GM19043 (cell line): ENCODE results near the gene ABCD4.

Source experiments
- ATAC-seq: cut with Tn5 transposase; IDR thresholded peaks from one replicate; pipeline ENCODE4 v1.9.1; 2021; ENCODE audit warnings: low read depth; ENCODE audit not compliant: unreplicated experiment

Gene ABCD4

GRCh38 chr14:74261288-74261687 lies 41.4 kb downstream of the ABCD4 start:
- ATAC-seq, result no peak

- ATAC-seq, result no peak
Measured at GRCh38 chr14:74260525-74261233, 42.1 kb downstream of the ABCD4 start.

- ATAC-seq, result no peak
Measured at GRCh38 chr14:74259513-74259912, 43.2 kb downstream of the ABCD4 start.

GRCh38 chr14:74258764-74259035 lies 44.0 kb downstream of the ABCD4 start:
- ATAC-seq, result no peak

GRCh38 chr14:74257941-74258763 lies 44.6 kb downstream of the ABCD4 start:
- no peak for ATAC-seq

GRCh38 chr14:74257078-74257940 lies 45.4 kb downstream of the ABCD4 start:
- no peak for ATAC-seq

- ATAC-seq, result no peak
Measured at GRCh38 chr14:74255281-74255680, 47.5 kb downstream of the ABCD4 start.

- ATAC-seq, result no peak
Measured at GRCh38 chr14:74249433-74250375, 53.0 kb downstream of the ABCD4 start.

- ATAC-seq, result no peak
Measured at GRCh38 chr14:74248017-74248416, 54.7 kb downstream of the ABCD4 start.

- ATAC-seq, result no peak
Measured at GRCh38 chr14:74246542-74246941, 56.2 kb downstream of the ABCD4 start.

- ATAC-seq, result no peak
Measured at GRCh38 chr14:74245292-74245691, 57.4 kb downstream of the ABCD4 start.

GRCh38 chr14:74244115-74244514 lies 58.6 kb downstream of the ABCD4 start:
- no peak for ATAC-seq

GRCh38 chr14:74243051-74243450 lies 59.7 kb downstream of the ABCD4 start:
- no peak for ATAC-seq

- no peak for ATAC-seq
Measured at GRCh38 chr14:74242780-74243042, 60.0 kb downstream of the ABCD4 start.

GRCh38 chr14:74242021-74242779 lies 60.5 kb downstream of the ABCD4 start:
- no peak for ATAC-seq

GRCh38 chr14:74241652-74242017 lies 61.1 kb downstream of the ABCD4 start:
- no peak for ATAC-seq

GRCh38 chr14:74240794-74241651 lies 61.7 kb downstream of the ABCD4 start:
- no peak for ATAC-seq

GRCh38 chr14:74239848-74240793 lies 62.6 kb downstream of the ABCD4 start:
- ATAC-seq, result no peak
